ENCODE results near the gene TBL1XR1.

Gene TBL1XR1

GRCh38 chr3:177230641-177231040 is 33.4 kb upstream of the TBL1XR1 start:
- H3K4me1 ChIP-seq (ENCODE audit: low read depth, poor library complexity, severe bottlenecking), result no peaks in the 10 kb centered on the region
- no peak overlapping the region for H3K9ac ChIP-seq

GRCh38 chr3:177229791-177230190 is 32.5 kb upstream of the TBL1XR1 start:
- Histone ChIP-seq H3K36me3 (ENCODE audit: insufficient read depth) (no peaks in the 10 kb centered on the region), H3K79me2 (ENCODE audit: insufficient read depth, low read depth) (no peaks in the 10 kb centered on the region), H3K4me2 (no peak overlapping the region), H2AFZ (ENCODE audit: low read depth) (no peak overlapping the region), H4K20me1 (ENCODE audit: insufficient read depth) (no peaks in the 10 kb centered on the region), H3K9ac (no peak overlapping the region), H3K27me3 (ENCODE audit: insufficient read depth, low read depth) (no peaks in the 10 kb centered on the region), H3K27ac (no peak overlapping the region), H3K4me1 (ENCODE audit: low read depth, poor library complexity, severe bottlenecking) (no peaks in the 10 kb centered on the region), H3K4me3 (IDR thresholded peaks at IDR 0.05; ENCODE audit: insufficient read depth, low read depth, low read length) (no peak overlapping the region)
- TF ChIP-seq CTCF (conservative IDR thresholded peaks at IDR 0.05; ENCODE audit: low read depth, low read length), result no peak

More at GRCh38 chr3:177230641-177231040, 33.4 kb upstream of the TBL1XR1 start:
- Histone ChIP-seq H3K27ac (no peak overlapping the region), H2AFZ (ENCODE audit: low read depth) (no peak overlapping the region), H3K4me2 (no peak overlapping the region), H4K20me1 (ENCODE audit: insufficient read depth) (no peaks in the 10 kb centered on the region), H3K4me3 (IDR thresholded peaks at IDR 0.05; ENCODE audit: insufficient read depth, low read depth, low read length) (no peak overlapping the region), H3K27me3 (ENCODE audit: insufficient read depth, low read depth) (no peaks in the 10 kb centered on the region), H3K36me3 (ENCODE audit: insufficient read depth) (no peaks in the 10 kb centered on the region), H3K79me2 (ENCODE audit: insufficient read depth, low read depth) (no peaks in the 10 kb centered on the region)
- TF ChIP-seq CTCF (conservative IDR thresholded peaks at IDR 0.05; ENCODE audit: low read depth, low read length), result no peak

- no peak overlapping the region for H3K27ac ChIP-seq
- no peaks in the 10 kb centered on the region for H3K79me2 ChIP-seq (ENCODE audit: insufficient read depth, low read depth)
- H2AFZ ChIP-seq (ENCODE audit: low read depth), result no peak overlapping the region
- H4K20me1 ChIP-seq (ENCODE audit: insufficient read depth), result no peaks in the 10 kb centered on the region
- H3K9ac ChIP-seq, result no peak overlapping the region
- no peak overlapping the region for H3K4me3 ChIP-seq (IDR thresholded peaks at IDR 0.05; ENCODE audit: insufficient read depth, low read depth, low read length)
- peaks cover 5% of the 10 kb centered on the region for H3K4me1 ChIP-seq (ENCODE audit: low read depth, poor library complexity, severe bottlenecking)
- no peaks in the 10 kb centered on the region for H3K36me3 ChIP-seq (ENCODE audit: insufficient read depth)
- no peak overlapping the region for H3K4me2 ChIP-seq
- no peaks in the 10 kb centered on the region for H3K27me3 ChIP-seq (ENCODE audit: insufficient read depth, low read depth)
- no peak for TF ChIP-seq CTCF (conservative IDR thresholded peaks at IDR 0.05; ENCODE audit: low read depth, low read length)
Observed at GRCh38 chr3:177228601-177229190, 31.4 kb upstream of the TBL1XR1 start.

- no peaks in the 10 kb centered on the region for H3K79me2 ChIP-seq (ENCODE audit: insufficient read depth, low read depth)
- no peak overlapping the region for H2AFZ ChIP-seq (ENCODE audit: low read depth)
- no peak for TF ChIP-seq CTCF (conservative IDR thresholded peaks at IDR 0.05; ENCODE audit: low read depth, low read length)
- H3K9ac ChIP-seq, result no peak overlapping the region
- H3K36me3 ChIP-seq (ENCODE audit: insufficient read depth), result no peaks in the 10 kb centered on the region
- no peak overlapping the region for H3K27ac ChIP-seq
- no peaks in the 10 kb centered on the region for H4K20me1 ChIP-seq (ENCODE audit: insufficient read depth)
- peaks cover 5% of the 10 kb centered on the region for H3K4me1 ChIP-seq (ENCODE audit: low read depth, poor library complexity, severe bottlenecking)
- no peak overlapping the region for H3K4me2 ChIP-seq
- no peak overlapping the region for H3K4me3 ChIP-seq (IDR thresholded peaks at IDR 0.05; ENCODE audit: insufficient read depth, low read depth, low read length)
- no peaks in the 10 kb centered on the region for H3K27me3 ChIP-seq (ENCODE audit: insufficient read depth, low read depth)
Observed at GRCh38 chr3:177224414-177224813, 27.1 kb upstream of the TBL1XR1 start.
